GM12864 (cell line): ENCODE results near the gene TMEM185A.

Experiments used
- DNase-seq: peaks from one replicate; pipeline ENCODE4 v3.0.0-alpha.2; 2011; ENCODE audit warnings: low read depth
- H3K4me3 ChIP-seq: 2 replicates; pipeline ENCODE4 v1.5.1; 2011; ENCODE audit warnings: mild to moderate bottlenecking, low read depth, low read length, control low read depth
- TF ChIP-seq, protein P1 (sequence below): IDR thresholded peaks from 2 replicates; pipeline ENCODE4 v1.5.1; 2011; ENCODE audit warnings: low read depth, mild to moderate bottlenecking, moderate library complexity, low read length, control low read depth, inconsistent platforms; ENCODE audit errors: missing control alignments

The TMEM185A gene

DNA sequence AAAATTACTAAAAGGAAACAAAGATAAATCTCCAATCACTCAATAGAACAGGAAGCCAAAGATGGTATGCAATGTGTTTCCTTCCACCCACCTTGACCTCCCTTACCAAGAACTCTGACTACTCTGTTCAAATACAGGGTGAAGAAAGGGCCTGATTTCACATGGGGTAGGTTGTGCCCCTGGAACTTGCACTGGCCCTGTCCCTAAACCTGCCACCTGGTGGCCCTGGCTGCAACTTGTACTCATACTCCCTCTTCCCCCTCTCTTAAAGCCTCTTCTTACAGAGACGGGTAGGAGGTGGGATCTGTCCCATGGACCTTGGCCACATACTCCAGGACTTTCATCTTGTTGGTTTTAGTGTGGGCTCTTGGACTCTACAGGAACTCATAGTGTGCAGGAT is 17.3 kb upstream of the TMEM185A start:
- TF ChIP-seq, protein P1, sequence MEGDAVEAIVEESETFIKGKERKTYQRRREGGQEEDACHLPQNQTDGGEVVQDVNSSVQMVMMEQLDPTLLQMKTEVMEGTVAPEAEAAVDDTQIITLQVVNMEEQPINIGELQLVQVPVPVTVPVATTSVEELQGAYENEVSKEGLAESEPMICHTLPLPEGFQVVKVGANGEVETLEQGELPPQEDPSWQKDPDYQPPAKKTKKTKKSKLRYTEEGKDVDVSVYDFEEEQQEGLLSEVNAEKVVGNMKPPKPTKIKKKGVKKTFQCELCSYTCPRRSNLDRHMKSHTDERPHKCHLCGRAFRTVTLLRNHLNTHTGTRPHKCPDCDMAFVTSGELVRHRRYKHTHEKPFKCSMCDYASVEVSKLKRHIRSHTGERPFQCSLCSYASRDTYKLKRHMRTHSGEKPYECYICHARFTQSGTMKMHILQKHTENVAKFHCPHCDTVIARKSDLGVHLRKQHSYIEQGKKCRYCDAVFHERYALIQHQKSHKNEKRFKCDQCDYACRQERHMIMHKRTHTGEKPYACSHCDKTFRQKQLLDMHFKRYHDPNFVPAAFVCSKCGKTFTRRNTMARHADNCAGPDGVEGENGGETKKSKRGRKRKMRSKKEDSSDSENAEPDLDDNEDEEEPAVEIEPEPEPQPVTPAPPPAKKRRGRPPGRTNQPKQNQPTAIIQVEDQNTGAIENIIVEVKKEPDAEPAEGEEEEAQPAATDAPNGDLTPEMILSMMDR, result peak; percentile 21
- H3K4me3 ChIP-seq, result no peak overlapping the region
- no peak for DNase-seq

DNA sequence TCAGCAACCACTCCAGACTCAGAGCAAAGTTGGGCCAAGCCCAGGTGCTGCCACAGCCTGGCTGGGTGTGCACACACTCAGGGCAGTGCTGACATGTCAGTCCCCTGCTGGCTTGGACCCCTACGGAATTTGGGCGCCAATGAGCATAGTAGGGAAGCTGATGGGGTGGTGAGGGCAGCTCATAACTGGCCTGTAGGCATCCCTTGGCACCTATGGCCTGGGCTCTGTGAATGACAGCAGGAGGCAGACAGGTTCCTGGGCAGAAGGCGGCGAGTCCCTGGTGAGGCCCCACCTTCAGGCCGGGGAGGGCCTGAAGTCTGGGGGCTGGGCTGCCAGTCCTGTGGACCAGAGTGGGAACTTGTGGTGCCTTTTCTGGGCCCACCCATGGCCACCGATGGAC is 15.9 kb upstream of the TMEM185A start:
- DNase-seq, result no peak
- H3K4me3 ChIP-seq, result no peak overlapping the region
- TF ChIP-seq, protein P1, result no peak

DNA sequence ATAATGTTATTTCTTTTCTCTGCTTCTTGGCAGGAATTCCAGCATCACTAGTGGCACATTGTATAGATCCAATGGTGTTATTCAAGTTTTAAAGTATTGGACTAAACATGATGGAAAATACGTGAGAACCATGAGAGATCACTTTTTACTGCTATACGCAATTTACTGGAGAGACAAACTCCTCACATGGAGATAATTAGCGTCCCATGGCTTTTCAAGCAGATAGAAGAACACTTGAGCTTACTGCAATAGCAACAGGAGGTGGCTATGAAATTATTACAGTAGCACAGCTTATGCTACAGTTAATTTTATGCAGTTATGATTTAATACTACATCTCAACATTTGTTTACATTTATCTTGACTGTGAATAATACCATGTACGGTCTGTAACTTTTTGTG is 11.9 kb upstream of the TMEM185A start:
- TF ChIP-seq, protein P1, result no peak
- DNase-seq, result no peak

DNA sequence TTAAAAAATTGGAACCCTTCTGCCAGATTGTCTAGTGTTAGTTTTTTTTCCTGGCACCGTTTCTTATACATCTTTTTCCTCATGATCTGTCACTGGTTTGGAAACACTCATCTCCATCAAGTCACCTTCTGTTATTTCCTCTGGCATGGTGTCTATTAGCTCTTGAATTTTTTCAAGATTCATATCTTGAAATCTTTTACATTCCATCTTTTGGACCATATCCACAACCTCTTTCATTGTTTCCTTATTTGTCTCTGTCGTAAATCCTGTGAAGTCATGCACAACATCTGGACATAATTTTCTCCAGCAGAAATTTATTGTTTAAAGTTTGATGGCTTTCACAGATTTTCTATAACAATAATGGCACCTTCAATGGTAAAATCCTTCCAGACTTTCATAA is 10.2 kb upstream of the TMEM185A start:
- TF ChIP-seq, protein P1, result no peak

More for the DNA sequence above, 11.9 kb upstream of the TMEM185A start:
- no peak overlapping the region for H3K4me3 ChIP-seq

DNA sequence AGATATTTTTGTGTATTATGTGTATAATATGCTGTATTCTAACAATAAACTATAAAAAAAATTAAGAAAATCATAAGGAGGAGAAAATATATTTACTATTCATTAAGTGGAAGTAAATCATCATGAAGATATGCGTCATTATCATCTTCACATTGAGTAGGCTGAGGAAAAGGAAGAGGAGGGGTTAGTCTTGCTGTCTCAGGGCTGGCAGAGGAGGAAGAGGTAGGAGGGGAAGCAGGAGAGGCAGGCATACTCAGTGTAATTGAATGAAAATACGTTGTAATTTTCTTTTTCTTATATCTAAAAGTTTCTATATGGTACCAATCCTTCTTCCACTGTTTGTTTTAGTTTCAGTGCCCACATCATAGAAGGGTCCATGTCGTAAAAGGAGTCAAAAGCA is 9.8 kb upstream of the TMEM185A start:
- TF ChIP-seq, protein P1, result no peak
- no peak for DNase-seq
- H3K4me3 ChIP-seq, result no peak overlapping the region

More for the DNA sequence above, 10.2 kb upstream of the TMEM185A start:
- DNase-seq, result no peak
- H3K4me3 ChIP-seq, result no peak overlapping the region

DNA sequence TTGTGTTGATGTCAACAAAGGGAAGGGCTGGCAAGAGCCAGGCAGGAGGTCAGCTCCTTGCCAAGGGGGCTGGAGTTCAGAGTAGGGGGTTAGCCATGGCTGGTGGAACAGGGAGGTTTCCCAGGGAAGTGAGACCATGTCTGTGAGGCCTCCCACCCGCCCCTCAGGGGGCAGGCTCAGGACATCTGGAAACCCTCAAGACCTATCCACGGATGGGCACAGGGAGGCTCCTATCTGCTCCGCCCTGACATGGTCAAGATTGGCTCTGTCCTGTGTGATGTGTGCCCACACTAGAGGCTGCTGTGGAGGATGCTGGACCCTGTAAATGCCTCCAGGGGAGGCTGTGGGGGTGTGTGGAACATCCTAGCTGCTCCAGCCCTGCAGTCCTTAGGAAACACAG is 8.0 kb upstream of the TMEM185A start:
- DNase-seq, result no peak
- TF ChIP-seq, protein P1, result no peak
- no peak overlapping the region for H3K4me3 ChIP-seq

DNA sequence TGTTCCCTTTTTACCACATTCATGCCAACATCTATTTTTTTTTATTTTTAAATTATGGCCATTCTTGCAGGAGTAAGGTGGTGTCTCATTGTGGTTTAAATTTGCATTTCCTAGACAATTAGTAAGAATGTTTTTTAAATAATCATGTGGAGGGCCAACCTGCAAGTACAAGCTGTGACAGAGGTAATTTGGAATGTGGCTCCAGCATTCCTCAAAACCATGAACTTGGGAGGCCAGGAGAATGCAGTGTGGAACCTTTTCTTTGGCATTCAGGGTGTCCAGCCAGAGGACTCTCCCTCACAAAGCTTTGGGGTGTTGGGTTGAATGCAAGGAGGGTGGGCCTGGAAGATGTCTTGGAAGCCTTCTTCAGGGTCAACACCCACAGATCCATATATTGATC is 7.3 kb upstream of the TMEM185A start:
- DNase-seq, result no peak
- no peak overlapping the region for H3K4me3 ChIP-seq
- TF ChIP-seq, protein P1, result no peak
